Mesendoderm (in vitro differentiated cells): ENCODE data around the gene CLEC7A.

Experiments used
- DNase-seq: peaks from one replicate; pipeline ENCODE4 v3.0.0; 2013
- H2AK5ac ChIP-seq: 2 replicates; pipeline ENCODE4 v1.6.1; 2013; ENCODE audit warnings: low read length, inconsistent platforms
- H2BK120ac ChIP-seq: 2 replicates; pipeline ENCODE4 v1.6.1; 2013; ENCODE audit warnings: low read depth, mild to moderate bottlenecking, low read length, moderate library complexity, mixed read lengths
- H2BK15ac ChIP-seq: replicated peaks from 2 replicates; pipeline ENCODE4 v1.6.1; 2013; ENCODE audit warnings: low read depth, mild to moderate bottlenecking, moderate library complexity
- H2BK5ac ChIP-seq: 2 replicates; pipeline ENCODE4 v1.6.1; 2013; ENCODE audit warnings: low read length, inconsistent platforms
- H3K18ac ChIP-seq: 2 replicates; pipeline ENCODE4 v1.6.1; 2013; ENCODE audit warnings: mild to moderate bottlenecking, low read length, mixed read lengths
- H3K23ac ChIP-seq: one replicate; pipeline ENCODE4 v1.6.1; 2013; ENCODE audit warnings: low read length
- H3K27ac ChIP-seq: 2 replicates; pipeline ENCODE4 v1.5.1; 2013; ENCODE audit warnings: low read depth, mild to moderate bottlenecking, inconsistent platforms, low read length, moderate library complexity
- H3K27me3 ChIP-seq: 2 replicates; pipeline ENCODE4 v1.6.1; 2013; ENCODE audit warnings: low read length, control low read depth, mild to moderate bottlenecking, inconsistent platforms; ENCODE audit not compliant: insufficient read depth, poor library complexity
- H3K36me3 ChIP-seq: 2 replicates; pipeline ENCODE4 v1.6.1; 2013; ENCODE audit warnings: low read length, inconsistent platforms; ENCODE audit not compliant: control insufficient read depth, insufficient read depth
- H3K4ac ChIP-seq: one replicate; pipeline ENCODE4 v1.6.1; 2013; ENCODE audit warnings: low read depth, mild to moderate bottlenecking, low read length, moderate library complexity
- H3K4me1 ChIP-seq: 2 replicates; pipeline ENCODE4 v1.6.1; 2013; ENCODE audit warnings: low read depth, low read length, inconsistent platforms; ENCODE audit not compliant: control insufficient read depth
- H3K4me2 ChIP-seq: 2 replicates; pipeline ENCODE4 v1.6.1; 2013; ENCODE audit warnings: low read length
- H3K4me3 ChIP-seq: 2 replicates; pipeline ENCODE4 v1.5.1; 2013; ENCODE audit warnings: mild to moderate bottlenecking, low read length
- H3K56ac ChIP-seq: one replicate; pipeline ENCODE4 v1.6.1; 2013; ENCODE audit warnings: low read length
- H3K79me1 ChIP-seq: 2 replicates; pipeline ENCODE4 v1.6.1; 2013; ENCODE audit warnings: low read length, inconsistent platforms
- H3K79me2 ChIP-seq: 2 replicates; pipeline ENCODE4 v1.6.1; 2013; ENCODE audit warnings: mild to moderate bottlenecking, low read length; ENCODE audit not compliant: control insufficient read depth, insufficient read depth
- H3K9ac ChIP-seq: 2 replicates; pipeline ENCODE4 v1.6.1; 2013; ENCODE audit warnings: low read length, inconsistent platforms
- H4K5ac ChIP-seq: one replicate; pipeline ENCODE4 v1.6.1; 2013; ENCODE audit warnings: low read length
- H4K8ac ChIP-seq: one replicate; pipeline ENCODE4 v1.6.1; 2013; ENCODE audit warnings: low read depth, mild to moderate bottlenecking, control low read depth, low read length, moderate library complexity
- WGBS: extraction: QIAGEN DNeasy Blood & Tissue Kit; methylation state at CpG from one replicate; pipeline ENCODE4 v1.1.7; 2013; ENCODE audit warnings: low lambda C conversion rate, missing lambda C conversion rate; ENCODE audit not compliant: insufficient coverage; ENCODE audit errors: extremely low coverage; 5-methylcytosine and 5-hydroxymethylcytosine counted together

CLEC7A gene

DNA sequence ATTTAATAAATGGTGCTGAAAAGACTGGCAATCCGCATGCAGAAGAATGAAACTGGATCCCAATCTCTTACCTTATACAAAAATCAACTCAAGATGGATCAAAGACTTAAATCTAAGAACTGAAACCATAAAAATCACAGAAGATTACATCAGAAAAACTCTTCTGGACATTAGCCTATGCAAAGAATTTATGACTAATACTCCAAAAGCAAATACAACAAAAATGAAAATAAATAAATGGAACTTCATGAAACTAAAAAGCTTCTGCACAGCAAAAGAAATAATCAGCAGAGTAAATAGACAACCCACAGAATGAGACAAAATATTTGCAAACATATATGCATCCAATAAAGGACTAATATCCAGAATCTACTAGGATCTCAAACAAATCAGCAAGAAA, 16.9 kb downstream of the CLEC7A start:
- no peak overlapping the region for H3K56ac ChIP-seq
- H3K23ac ChIP-seq: no peak overlapping the region
- no peak overlapping the region for H3K27ac ChIP-seq
- H4K5ac ChIP-seq: no peak overlapping the region
- no peak overlapping the region for H3K4me3 ChIP-seq
- no peak overlapping the region for H3K4ac ChIP-seq
- no peak overlapping the region for H4K8ac ChIP-seq
- no peak overlapping the region for H2BK5ac ChIP-seq
- no peak overlapping the region for H3K4me2 ChIP-seq
- H3K4me1 ChIP-seq: no peaks in the 10 kb centered on the region
- H2AK5ac ChIP-seq: no peak overlapping the region
- no peak overlapping the region for H3K9ac ChIP-seq
- no peak overlapping the region for H2BK15ac ChIP-seq
- no peaks in the 10 kb centered on the region for H3K79me2 ChIP-seq
- no peaks in the 10 kb centered on the region for H3K79me1 ChIP-seq
- H3K36me3 ChIP-seq: no peaks in the 10 kb centered on the region
- no CpG with 5 or more reads among the region's 1 CpG for WGBS
- no peaks in the 10 kb centered on the region for H3K27me3 ChIP-seq
- H2BK120ac ChIP-seq: no peak overlapping the region
- no peak for DNase-seq
- no peak overlapping the region for H3K18ac ChIP-seq

DNA sequence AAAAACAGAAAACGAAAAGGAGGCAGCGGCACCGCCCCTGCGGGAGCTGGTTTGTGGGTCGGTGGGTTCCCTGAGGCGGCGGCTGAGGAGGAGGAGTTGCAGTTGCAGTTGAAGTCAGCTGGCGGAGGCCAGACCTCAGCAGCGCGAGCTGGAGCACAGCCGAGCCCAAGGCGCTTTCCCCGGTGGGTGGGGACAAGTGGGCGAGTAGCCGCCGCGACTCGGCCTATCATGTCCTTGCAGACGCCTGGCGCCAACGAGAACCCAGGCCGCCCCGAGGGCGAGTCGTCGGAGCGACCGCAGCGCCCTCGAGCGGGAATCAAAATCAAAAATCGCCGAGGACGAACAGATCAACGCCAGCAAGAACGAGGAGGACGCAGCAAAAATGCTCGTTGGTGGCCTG, 18.5 kb downstream of the CLEC7A start:
- no CpG with 5 or more reads among the region's 38 CpGs for WGBS
- no peak overlapping the region for H4K8ac ChIP-seq
- H3K27me3 ChIP-seq: no peaks in the 10 kb centered on the region
- H3K4me1 ChIP-seq: no peaks in the 10 kb centered on the region
- no peak overlapping the region for H2BK120ac ChIP-seq
- H3K79me2 ChIP-seq: no peaks in the 10 kb centered on the region
- no peak overlapping the region for H2BK15ac ChIP-seq
- no peak overlapping the region for H3K27ac ChIP-seq
- no peak overlapping the region for H4K5ac ChIP-seq
- no peak overlapping the region for H3K23ac ChIP-seq
- H3K18ac ChIP-seq: no peak overlapping the region
- H3K36me3 ChIP-seq: no peaks in the 10 kb centered on the region
- no peak overlapping the region for H3K4ac ChIP-seq
- H3K79me1 ChIP-seq: no peaks in the 10 kb centered on the region
- no peak overlapping the region for H2BK5ac ChIP-seq
- H2AK5ac ChIP-seq: no peak overlapping the region
- no peak overlapping the region for H3K4me3 ChIP-seq
- no peak for DNase-seq
- no peak overlapping the region for H3K4me2 ChIP-seq
- no peak overlapping the region for H3K56ac ChIP-seq
- H3K9ac ChIP-seq: no peak overlapping the region

DNA sequence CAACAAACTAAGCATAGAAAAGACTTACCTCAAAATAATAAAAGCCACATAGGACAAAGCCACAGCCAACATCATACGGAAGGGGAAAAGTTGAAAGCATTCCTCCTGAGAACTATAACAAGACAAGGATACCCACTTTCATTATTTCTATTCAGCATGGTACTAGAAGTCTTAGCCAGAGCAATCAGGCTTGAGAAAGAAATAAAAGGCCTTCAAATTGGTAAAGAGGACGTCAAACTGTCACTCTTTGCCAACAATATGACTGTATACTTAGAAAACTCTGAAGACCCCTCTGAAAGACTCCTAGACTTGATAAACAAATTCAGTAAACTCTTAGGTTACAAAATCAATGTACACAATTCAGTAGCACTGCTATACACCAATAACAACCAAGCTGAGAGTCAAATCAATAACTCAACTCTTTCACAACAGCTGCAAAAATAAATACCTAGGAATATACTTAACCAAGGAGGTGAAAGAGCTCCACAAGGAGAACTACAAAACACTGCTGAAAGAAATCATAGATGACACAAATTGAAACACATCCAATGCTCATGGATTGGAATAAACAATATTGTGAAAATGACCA, 19.6 kb downstream of the CLEC7A start:
- H3K27me3 ChIP-seq: no peaks in the 10 kb centered on the region
- no CpG with 5 or more reads among the region's 2 CpGs for WGBS
- H3K23ac ChIP-seq: no peak overlapping the region

DNA sequence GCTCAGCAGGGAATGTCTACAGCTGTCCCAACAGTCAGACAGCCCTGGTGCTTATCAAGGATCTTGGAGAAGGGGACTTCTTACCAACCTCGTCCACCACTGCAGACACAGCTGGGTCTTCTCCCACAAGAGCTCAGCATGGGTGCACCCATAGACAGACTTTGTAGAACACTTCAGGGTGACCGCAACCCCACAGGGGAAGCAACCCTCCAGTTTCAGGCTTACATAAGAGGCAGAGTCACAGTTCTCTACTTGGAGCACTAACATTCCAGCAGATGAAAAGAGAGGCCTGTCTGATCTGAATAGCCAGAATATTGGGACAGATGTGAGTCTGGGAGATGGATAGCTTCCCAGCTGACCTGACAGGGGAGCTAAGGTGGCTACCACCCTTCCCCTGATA, 27.7 kb downstream of the CLEC7A start:
- Histone ChIP-seq H2BK5ac (peak overlapping the region; percentile 35), H4K5ac (peak overlapping the region; percentile 56), H3K4me3 (no peak overlapping the region), H4K8ac (no peak overlapping the region), H3K18ac (no peak overlapping the region), H3K79me2 (no peaks in the 10 kb centered on the region), H3K56ac (no peak overlapping the region), H3K4me1 (peaks cover 12% of the 10 kb centered on the region), H3K9ac (no peak overlapping the region), H3K23ac (no peak overlapping the region), H2BK15ac (no peak overlapping the region), H3K27me3 (no peaks in the 10 kb centered on the region), H2AK5ac (no peak overlapping the region), H3K4ac (no peak overlapping the region), H3K4me2 (no peak overlapping the region), H3K27ac (no peak overlapping the region), H2BK120ac (no peak overlapping the region), H3K36me3 (no peaks in the 10 kb centered on the region), H3K79me1 (no peaks in the 10 kb centered on the region)
- WGBS: no CpG with 5 or more reads among the region's 2 CpGs
- DNase-seq: no peak

More for the DNA sequence above, 19.6 kb downstream of the CLEC7A start:
- Histone ChIP-seq H3K4ac (no peak overlapping the region), H3K4me1 (no peaks in the 10 kb centered on the region), H3K18ac (no peak overlapping the region), H2BK15ac (no peak overlapping the region), H2BK120ac (no peak overlapping the region), H2AK5ac (no peak overlapping the region), H3K36me3 (no peaks in the 10 kb centered on the region), H3K56ac (no peak overlapping the region), H2BK5ac (no peak overlapping the region), H4K8ac (no peak overlapping the region), H3K4me3 (no peak overlapping the region), H3K79me1 (no peaks in the 10 kb centered on the region), H3K27ac (no peak overlapping the region), H4K5ac (no peak overlapping the region), H3K4me2 (no peak overlapping the region), H3K9ac (no peak overlapping the region), H3K79me2 (no peaks in the 10 kb centered on the region)
- DNase-seq: no peak

DNA sequence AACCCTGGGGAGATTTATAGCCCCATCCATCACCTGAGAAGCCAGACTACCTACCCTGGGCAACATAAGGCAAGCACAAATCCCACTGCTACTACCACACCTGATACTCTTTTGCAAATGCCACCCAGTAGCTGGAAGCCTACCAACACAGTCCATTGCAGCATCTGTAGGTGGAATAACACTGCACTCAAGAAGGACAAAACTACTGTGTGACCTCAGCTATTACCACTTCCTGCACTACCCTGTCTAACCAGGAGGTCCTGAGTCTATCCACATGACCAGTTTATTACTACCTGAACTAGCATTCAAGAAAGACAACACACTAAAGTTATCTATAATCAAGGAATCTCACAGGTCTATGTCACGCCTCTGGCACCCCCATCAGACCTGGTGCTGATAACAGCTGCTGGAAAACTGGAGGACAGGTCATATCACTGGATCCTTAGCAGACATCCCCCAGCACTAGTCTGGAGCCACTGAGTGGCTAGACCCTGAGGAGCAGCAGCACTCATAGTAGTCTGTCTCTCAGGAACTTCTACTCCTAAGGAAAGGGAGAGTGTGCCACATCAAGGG, 28.3 kb downstream of the CLEC7A start:
- Histone ChIP-seq H4K8ac (no peak overlapping the region), H3K56ac (no peak overlapping the region), H3K27ac (no peak overlapping the region), H3K9ac (no peak overlapping the region), H3K27me3 (no peaks in the 10 kb centered on the region), H3K79me2 (no peaks in the 10 kb centered on the region), H3K4me1 (peaks cover 12% of the 10 kb centered on the region), H3K36me3 (no peaks in the 10 kb centered on the region), H2BK5ac (no peak overlapping the region), H3K79me1 (no peaks in the 10 kb centered on the region), H3K4me3 (no peak overlapping the region), H2BK120ac (no peak overlapping the region), H4K5ac (no peak overlapping the region), H2BK15ac (no peak overlapping the region), H3K18ac (no peak overlapping the region), H2AK5ac (no peak overlapping the region), H3K4me2 (no peak overlapping the region), H3K4ac (no peak overlapping the region), H3K23ac (no peak overlapping the region)
- WGBS: no CpG with 5 or more reads among the region's 1 CpG
- peak; percentile 78 for DNase-seq

DNA sequence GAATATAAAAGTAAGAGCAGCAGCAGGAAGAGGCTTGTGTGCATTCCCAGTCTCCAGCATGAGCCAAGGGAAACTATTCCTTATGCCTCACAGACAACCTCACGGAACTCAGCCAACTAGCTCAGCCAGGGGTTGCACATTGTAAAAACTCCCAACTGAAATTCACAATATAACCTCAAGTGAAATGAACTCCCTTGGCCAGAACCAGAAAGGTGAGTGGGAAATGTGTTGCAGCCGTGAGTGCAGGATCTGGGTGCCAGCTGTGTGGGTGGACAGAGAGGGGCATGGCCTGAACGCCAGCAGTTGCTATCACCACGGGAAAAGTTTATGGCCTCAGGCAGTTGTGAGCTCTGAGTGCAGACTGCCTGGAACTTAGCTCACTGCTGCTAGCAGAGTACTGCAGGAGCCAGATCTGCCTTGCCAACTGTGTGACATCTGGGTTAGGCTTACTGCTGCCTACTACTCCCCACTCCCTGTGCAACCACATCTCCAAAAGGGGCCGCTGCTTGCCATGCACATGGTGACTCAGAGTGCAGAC, 28.9 kb downstream of the CLEC7A start:
- Histone ChIP-seq H3K79me2 (no peaks in the 10 kb centered on the region), H3K23ac (no peak overlapping the region), H2AK5ac (no peak overlapping the region), H2BK120ac (no peak overlapping the region), H3K79me1 (no peaks in the 10 kb centered on the region), H3K56ac (peak overlapping the region; percentile 10), H3K9ac (no peak overlapping the region), H3K36me3 (no peaks in the 10 kb centered on the region), H3K4me1 (peaks cover 12% of the 10 kb centered on the region), H3K4me2 (no peak overlapping the region), H4K5ac (no peak overlapping the region), H3K4ac (no peak overlapping the region), H3K27ac (no peak overlapping the region), H3K4me3 (no peak overlapping the region), H3K18ac (no peak overlapping the region), H3K27me3 (no peaks in the 10 kb centered on the region), H4K8ac (no peak overlapping the region), H2BK5ac (no peak overlapping the region), H2BK15ac (no peak overlapping the region)
- DNase-seq: peak; percentile 54
- WGBS: no CpG with 5 or more reads among the region's 5 CpGs
